HG03575 (cell line): ENCODE data around the gene RYR3.
"Not testable (repeated sequence)": the region's sequence is repeated elsewhere in the genome, so short reads cannot be mapped to it uniquely, and the experiment has no call there.

Experiments
- ATAC-seq: cut with Tn5 transposase; IDR thresholded peaks from one replicate; pipeline ENCODE4 v1.9.1; 2021; ENCODE audit not compliant: unreplicated experiment, insufficient number of reproducible peaks, low FRiP score; ENCODE audit errors: extremely low read depth

Gene RYR3

GRCh38 chr15:33539825-33540573 is 229.2 kb downstream of the RYR3 start:
- no peak for ATAC-seq

- no peak for ATAC-seq
Observed at GRCh38 chr15:33543957-33544356, 233.2 kb downstream of the RYR3 start.

- no peak for ATAC-seq
Observed at GRCh38 chr15:33545866-33546265, 235.1 kb downstream of the RYR3 start.

- no peak for ATAC-seq
Observed at GRCh38 chr15:33547876-33548275, 237.1 kb downstream of the RYR3 start.

GRCh38 chr15:33551860-33552259 is 241.1 kb downstream of the RYR3 start:
- ATAC-seq, result no peak

GRCh38 chr15:33553157-33553556 is 242.4 kb downstream of the RYR3 start:
- ATAC-seq, result no peak

- no peak for ATAC-seq
Observed at GRCh38 chr15:33559207-33559890, 248.6 kb downstream of the RYR3 start.

- ATAC-seq, result no peak
Observed at GRCh38 chr15:33561407-33561806, 250.6 kb downstream of the RYR3 start.

- no peak for ATAC-seq
Observed at GRCh38 chr15:33561967-33562366, 251.2 kb downstream of the RYR3 start.

- ATAC-seq, result no peak
Observed at GRCh38 chr15:33565094-33565493, 254.3 kb downstream of the RYR3 start.

GRCh38 chr15:33567652-33568051 is 256.9 kb downstream of the RYR3 start:
- no peak for ATAC-seq

GRCh38 chr15:33569036-33569435 is 258.3 kb downstream of the RYR3 start:
- no peak for ATAC-seq

GRCh38 chr15:33577911-33578310 is 267.1 kb downstream of the RYR3 start:
- ATAC-seq, result not testable (repeated sequence)

GRCh38 chr15:33580526-33580925 is 269.8 kb downstream of the RYR3 start:
- ATAC-seq, result no peak

GRCh38 chr15:33581032-33581431 is 270.3 kb downstream of the RYR3 start:
- ATAC-seq, result no peak

- ATAC-seq, result no peak
Observed at GRCh38 chr15:33584797-33585196, 274.0 kb downstream of the RYR3 start.

GRCh38 chr15:33586786-33587697 is 276.3 kb downstream of the RYR3 start:
- no peak for ATAC-seq

- no peak for ATAC-seq
Observed at GRCh38 chr15:33587773-33588172, 277.0 kb downstream of the RYR3 start.

GRCh38 chr15:33592864-33593263 is 282.1 kb downstream of the RYR3 start:
- no peak for ATAC-seq

- ATAC-seq, result not testable (repeated sequence)
Observed at GRCh38 chr15:33598382-33598781, 287.6 kb downstream of the RYR3 start.
